Thyroid gland (tissue), 4 donors: ENCODE results near the gene MAP3K13.
"Not testable (repeated sequence)": the region's sequence is repeated elsewhere in the genome, so short reads cannot be mapped to it uniquely, and the experiment has no call there.

Experiments used
- CTCF ChIP-seq, 6 experiments: fragments of 200-600 bp in 3 of 6; fragments of 450-650 bp in 3 of 6; sonication (generic) in 3 of 6; IDR thresholded peaks; one replicate each; pipeline ENCODE4 v1.5.1; 2016 to 2019; ENCODE audit warnings: antibody characterized with exemption in 6 of 6, mild to moderate bottlenecking in 2 of 6, inconsistent platforms in 1 of 6, moderate library complexity in 1 of 6
- POLR2A ChIP-seq, 2 donors: fragments of 450-650 bp; IDR thresholded peaks; one replicate each; pipeline ENCODE4 v1.6.1; 2017; ENCODE audit warnings: antibody characterized with exemption in 2 of 2, mild to moderate bottlenecking in 2 of 2, moderate library complexity in 1 of 2

GRCh38 chr3:185418561-185418977 lies 55.6 kb downstream of the MAP3K13 start:
- TF ChIP-seq CTCF, POLR2A (IDR thresholded peaks at IDR 0.05): not testable (repeated sequence)
